K562 (cell line): ENCODE results near the gene CATSPER3.

Experiments
- BRD9 ChIP-seq: fragments of 450-650 bp; IDR thresholded peaks from 2 replicates; pipeline ENCODE4 v1.6.1; 2018; ENCODE audit warnings: low read depth; ENCODE audit not compliant: partially characterized antibody
- KAT2B ChIP-seq: IDR thresholded peaks from one replicate; pipeline ENCODE4 v1.6.1; 2012; ENCODE audit warnings: low read depth, mild to moderate bottlenecking, control low read depth, inconsistent platforms, low read length, moderate library complexity
- MTF1 ChIP-seq: fragments of 250-450 bp; sonication (Bioruptor Pico); IDR thresholded peaks from 2 replicates; pipeline ENCODE4 v1.9.0; 2021; ENCODE audit warnings: moderate library complexity, mild to moderate bottlenecking, inconsistent platforms, borderline replicate concordance
- SAP30 ChIP-seq: fragments of 200-600 bp; sonication (generic); IDR thresholded peaks from 2 replicates; pipeline ENCODE4 v1.6.1; 2012; ENCODE audit warnings: borderline replicate concordance, low read depth, mild to moderate bottlenecking, moderate library complexity, low read length, control low read depth, inconsistent platforms; ENCODE audit not compliant: insufficient read depth, poor library complexity, severe bottlenecking
- TAF1 ChIP-seq: IDR thresholded peaks from 2 replicates; pipeline ENCODE4 v1.6.1; 2011; ENCODE audit warnings: mild to moderate bottlenecking, low read length, moderate library complexity; ENCODE audit not compliant: insufficient read depth, control insufficient read depth, severe bottlenecking; ENCODE audit errors: extremely low read depth
- ZKSCAN1 ChIP-seq: fragments of 150-350 bp; IDR thresholded peaks from 2 replicates; pipeline ENCODE4 v1.6.1; 2016; ENCODE audit warnings: low read depth, low read length
- TF ChIP-seq, protein P1 (sequence below): sonication (generic); formaldehyde crosslinking; IDR thresholded peaks from 2 replicates; pipeline ENCODE4 v1.8.1; 2023; ENCODE audit warnings: mild to moderate bottlenecking, missing genetic modification reagents
- TF ChIP-seq, protein P2 (sequence below): sonication (generic); formaldehyde crosslinking; IDR thresholded peaks from 2 replicates; pipeline ENCODE4 v1.8.0; 2022; ENCODE audit warnings: missing genetic modification reagents, mild to moderate bottlenecking, moderate library complexity, borderline replicate concordance

DNA sequence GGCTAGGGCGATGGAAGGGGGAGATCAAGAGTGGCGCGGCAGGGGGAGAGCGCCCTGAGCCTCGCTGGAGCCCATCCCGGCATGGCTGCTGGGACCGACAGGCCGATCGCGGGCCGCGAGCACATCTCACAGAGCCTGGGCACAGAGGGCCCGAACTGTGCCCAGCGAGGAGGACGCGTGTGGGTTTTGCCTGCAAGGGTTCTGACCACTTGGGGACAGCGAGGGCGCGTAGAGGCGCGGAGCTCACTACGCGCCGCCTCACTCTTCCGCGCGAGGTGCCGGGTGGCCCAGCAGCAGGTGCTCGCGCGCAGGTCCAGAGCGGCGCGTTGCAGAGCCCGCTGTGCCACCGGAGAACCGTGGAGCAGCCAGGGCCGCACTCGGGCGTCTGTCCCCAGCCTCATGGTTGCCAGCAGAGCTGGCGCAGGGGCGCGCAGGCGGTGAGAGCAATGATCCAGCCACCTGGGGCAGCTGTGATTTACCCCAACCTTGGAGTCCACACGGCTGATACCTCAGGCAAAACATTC is 82.6 kb downstream of the CATSPER3 start:
- TF ChIP-seq KAT2B: no peak
- no peak for TF ChIP-seq TAF1
- TF ChIP-seq BRD9: no peak
- TF ChIP-seq, protein P1, sequence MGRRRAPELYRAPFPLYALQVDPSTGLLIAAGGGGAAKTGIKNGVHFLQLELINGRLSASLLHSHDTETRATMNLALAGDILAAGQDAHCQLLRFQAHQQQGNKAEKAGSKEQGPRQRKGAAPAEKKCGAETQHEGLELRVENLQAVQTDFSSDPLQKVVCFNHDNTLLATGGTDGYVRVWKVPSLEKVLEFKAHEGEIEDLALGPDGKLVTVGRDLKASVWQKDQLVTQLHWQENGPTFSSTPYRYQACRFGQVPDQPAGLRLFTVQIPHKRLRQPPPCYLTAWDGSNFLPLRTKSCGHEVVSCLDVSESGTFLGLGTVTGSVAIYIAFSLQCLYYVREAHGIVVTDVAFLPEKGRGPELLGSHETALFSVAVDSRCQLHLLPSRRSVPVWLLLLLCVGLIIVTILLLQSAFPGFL (CRISPR knock-in tag): no peak
- TF ChIP-seq, protein P2, sequence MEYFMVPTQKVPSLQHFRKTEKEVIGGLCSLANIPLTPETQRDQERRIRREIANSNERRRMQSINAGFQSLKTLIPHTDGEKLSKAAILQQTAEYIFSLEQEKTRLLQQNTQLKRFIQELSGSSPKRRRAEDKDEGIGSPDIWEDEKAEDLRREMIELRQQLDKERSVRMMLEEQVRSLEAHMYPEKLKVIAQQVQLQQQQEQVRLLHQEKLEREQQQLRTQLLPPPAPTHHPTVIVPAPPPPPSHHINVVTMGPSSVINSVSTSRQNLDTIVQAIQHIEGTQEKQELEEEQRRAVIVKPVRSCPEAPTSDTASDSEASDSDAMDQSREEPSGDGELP (CRISPR knock-in tag): no peak
- no peak for TF ChIP-seq SAP30
- TF ChIP-seq MTF1 (CRISPR knock-in tag): no peak
- no peak for TF ChIP-seq ZKSCAN1
